HepG2 (cell line): ENCODE data around the gene VPS11. TPM values are rescaled to one million over a fixed set of nuclear protein-coding genes. Genes with fewer than 3 reads are reported as not detected.
A peak's percentile ranks its signal among the peaks of the same experiment; 100 is the strongest.

Experiments used
- FOXJ3 ChIP-seq: sonication (generic); formaldehyde crosslinking; IDR thresholded peaks from 2 replicates; pipeline ENCODE4 v1.4.0; 2020; ENCODE audit warnings: missing genetic modification reagents, mild to moderate bottlenecking, borderline replicate concordance
- MYC ChIP-seq: sonication (generic); formaldehyde crosslinking; IDR thresholded peaks from 2 replicates; pipeline ENCODE4 v1.9.0; 2021; ENCODE audit warnings: missing genetic modification reagents, borderline replicate concordance
- NCOA5 ChIP-seq: sonication (generic); formaldehyde crosslinking; IDR thresholded peaks from 2 replicates; pipeline ENCODE4 v1.4.0; 2020; ENCODE audit warnings: missing genetic modification reagents
- NFKBIZ ChIP-seq: IDR thresholded peaks from 2 replicates; pipeline ENCODE4 v1.6.1; 2018; ENCODE audit warnings: missing genetic modification reagents, missing compliant biosample characterization
- PATZ1 ChIP-seq: sonication (generic); formaldehyde crosslinking; IDR thresholded peaks from 2 replicates; pipeline ENCODE4 v1.4.0; 2020; ENCODE audit warnings: missing genetic modification reagents
- RXRA ChIP-seq: sonication (generic); formaldehyde crosslinking; IDR thresholded peaks from 2 replicates; pipeline ENCODE4 v1.5.1; 2020; ENCODE audit warnings: missing genetic modification reagents
- SNAPC4 ChIP-seq: sonication (generic); formaldehyde crosslinking; IDR thresholded peaks from 2 replicates; pipeline ENCODE4 v1.4.0; 2020; ENCODE audit warnings: mild to moderate bottlenecking, missing genetic modification reagents
- ZNF20 ChIP-seq: sonication (generic); formaldehyde crosslinking; IDR thresholded peaks from 2 replicates; pipeline ENCODE4 v1.4.0; 2020; ENCODE audit warnings: mild to moderate bottlenecking, moderate library complexity, missing genetic modification reagents
- polyA plus RNA-seq, 8 experiments: library from polyadenylated mRNA; depleted of rRNA in 3 of 8; stranded (reverse) in 7 of 8; unstranded in 1 of 8; fragments of >200 nt; fragmentation: Illumina TruSeq in 4 of 8; extraction: Trizol in 4 of 8; gene quantifications; 2 replicates each; pipeline versions ENCODE4 v1.2.1 to v1.2.3, GENCODE V29; 2011 to 2016; ENCODE audit warnings: low read depth in 4 of 8, missing spikeins in 1 of 8, mixed read lengths in 1 of 8; ENCODE audit not compliant: insufficient read depth in 1 of 8
- total RNA-seq, 5 experiments: library from RNA; depleted of rRNA; stranded (reverse); fragments of >200 nt; fragmentation: Illumina TruSeq; extraction: Trizol; gene quantifications; 2 replicates each; pipeline ENCODE4 v1.2.3, GENCODE V29; 2016; ENCODE audit warnings: low read depth in 1 of 5
- TF ChIP-seq, protein P1 (sequence below): sonication (generic); formaldehyde crosslinking; conservative IDR thresholded peaks from 2 replicates; pipeline ENCODE4 v1.5.0; 2020; ENCODE audit warnings: missing genetic modification reagents
- TF ChIP-seq, protein P2 (sequence below): sonication (generic); formaldehyde crosslinking; IDR thresholded peaks from 2 replicates; pipeline ENCODE4 v1.4.0; 2020; ENCODE audit warnings: mild to moderate bottlenecking, missing genetic modification reagents
- TF ChIP-seq, protein P3 (sequence below): sonication (generic); formaldehyde crosslinking; IDR thresholded peaks from 2 replicates; pipeline ENCODE4 v1.4.0; 2020; ENCODE audit warnings: missing genetic modification reagents
- TF ChIP-seq, protein P4 (sequence below): sonication (generic); formaldehyde crosslinking; IDR thresholded peaks from 2 replicates; pipeline ENCODE4 v1.5.0; 2020; ENCODE audit warnings: missing genetic modification reagents

Gene VPS11
- total and polyA plus RNA-seq, 2 of the 13 experiments (the other 11 are each of a cell fraction or from before 2014, with no cell fraction given), result 13.7 to 21.6 TPM

DNA sequence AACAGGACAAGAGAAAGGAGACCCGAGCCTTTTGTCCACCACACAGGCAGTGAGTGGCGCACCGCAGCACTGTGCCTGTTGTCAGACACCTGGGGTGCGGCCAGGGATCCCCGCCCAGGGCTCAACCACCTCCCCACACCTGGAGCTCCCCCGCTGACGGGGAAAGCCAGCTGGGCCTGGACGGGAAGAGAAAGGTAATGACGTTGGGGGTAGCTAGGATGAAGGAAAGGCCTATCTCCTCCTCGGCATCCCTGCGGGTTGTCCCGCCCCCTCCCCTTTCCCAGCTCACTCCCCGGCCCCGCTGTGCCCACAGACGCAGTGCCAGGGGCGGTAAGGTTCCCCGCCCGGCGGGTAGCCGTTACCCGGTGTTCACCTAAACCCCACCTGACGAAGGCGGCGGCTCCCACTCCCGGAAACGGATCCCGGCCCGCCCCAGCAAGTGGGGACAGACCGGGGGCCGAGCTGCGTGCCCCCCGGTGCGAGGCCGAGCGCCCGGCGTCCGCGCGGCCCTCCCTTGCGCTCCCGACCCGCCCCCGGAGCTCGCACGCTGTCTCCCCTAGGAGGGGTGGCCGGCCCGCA lies 11.1 kb upstream of the VPS11 start (continued):
- no peak for TF ChIP-seq SNAPC4 (CRISPR knock-in tag)
- TF ChIP-seq ZNF20 (CRISPR knock-in tag), result 0 out of 2 replicates have a peak, but pooled peaks have one; percentile 37
- TF ChIP-seq, protein P1, sequence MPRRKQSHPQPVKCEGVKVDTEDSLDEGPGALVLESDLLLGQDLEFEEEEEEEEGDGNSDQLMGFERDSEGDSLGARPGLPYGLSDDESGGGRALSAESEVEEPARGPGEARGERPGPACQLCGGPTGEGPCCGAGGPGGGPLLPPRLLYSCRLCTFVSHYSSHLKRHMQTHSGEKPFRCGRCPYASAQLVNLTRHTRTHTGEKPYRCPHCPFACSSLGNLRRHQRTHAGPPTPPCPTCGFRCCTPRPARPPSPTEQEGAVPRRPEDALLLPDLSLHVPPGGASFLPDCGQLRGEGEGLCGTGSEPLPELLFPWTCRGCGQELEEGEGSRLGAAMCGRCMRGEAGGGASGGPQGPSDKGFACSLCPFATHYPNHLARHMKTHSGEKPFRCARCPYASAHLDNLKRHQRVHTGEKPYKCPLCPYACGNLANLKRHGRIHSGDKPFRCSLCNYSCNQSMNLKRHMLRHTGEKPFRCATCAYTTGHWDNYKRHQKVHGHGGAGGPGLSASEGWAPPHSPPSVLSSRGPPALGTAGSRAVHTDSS (CRISPR knock-in tag), result no peak
- no peak for TF ChIP-seq NCOA5 (CRISPR knock-in tag)
- TF ChIP-seq NFKBIZ (CRISPR knock-in tag), result no peak
- no peak for TF ChIP-seq RXRA (CRISPR knock-in tag)
- peak; percentile 27; the same call in 1 of the 2 replicates for TF ChIP-seq PATZ1 (CRISPR knock-in tag)
- TF ChIP-seq FOXJ3 (CRISPR knock-in tag), result no peak
- TF ChIP-seq, protein P2, sequence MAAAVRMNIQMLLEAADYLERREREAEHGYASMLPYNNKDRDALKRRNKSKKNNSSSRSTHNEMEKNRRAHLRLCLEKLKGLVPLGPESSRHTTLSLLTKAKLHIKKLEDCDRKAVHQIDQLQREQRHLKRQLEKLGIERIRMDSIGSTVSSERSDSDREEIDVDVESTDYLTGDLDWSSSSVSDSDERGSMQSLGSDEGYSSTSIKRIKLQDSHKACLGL (CRISPR knock-in tag), result no peak
- TF ChIP-seq, protein P3, sequence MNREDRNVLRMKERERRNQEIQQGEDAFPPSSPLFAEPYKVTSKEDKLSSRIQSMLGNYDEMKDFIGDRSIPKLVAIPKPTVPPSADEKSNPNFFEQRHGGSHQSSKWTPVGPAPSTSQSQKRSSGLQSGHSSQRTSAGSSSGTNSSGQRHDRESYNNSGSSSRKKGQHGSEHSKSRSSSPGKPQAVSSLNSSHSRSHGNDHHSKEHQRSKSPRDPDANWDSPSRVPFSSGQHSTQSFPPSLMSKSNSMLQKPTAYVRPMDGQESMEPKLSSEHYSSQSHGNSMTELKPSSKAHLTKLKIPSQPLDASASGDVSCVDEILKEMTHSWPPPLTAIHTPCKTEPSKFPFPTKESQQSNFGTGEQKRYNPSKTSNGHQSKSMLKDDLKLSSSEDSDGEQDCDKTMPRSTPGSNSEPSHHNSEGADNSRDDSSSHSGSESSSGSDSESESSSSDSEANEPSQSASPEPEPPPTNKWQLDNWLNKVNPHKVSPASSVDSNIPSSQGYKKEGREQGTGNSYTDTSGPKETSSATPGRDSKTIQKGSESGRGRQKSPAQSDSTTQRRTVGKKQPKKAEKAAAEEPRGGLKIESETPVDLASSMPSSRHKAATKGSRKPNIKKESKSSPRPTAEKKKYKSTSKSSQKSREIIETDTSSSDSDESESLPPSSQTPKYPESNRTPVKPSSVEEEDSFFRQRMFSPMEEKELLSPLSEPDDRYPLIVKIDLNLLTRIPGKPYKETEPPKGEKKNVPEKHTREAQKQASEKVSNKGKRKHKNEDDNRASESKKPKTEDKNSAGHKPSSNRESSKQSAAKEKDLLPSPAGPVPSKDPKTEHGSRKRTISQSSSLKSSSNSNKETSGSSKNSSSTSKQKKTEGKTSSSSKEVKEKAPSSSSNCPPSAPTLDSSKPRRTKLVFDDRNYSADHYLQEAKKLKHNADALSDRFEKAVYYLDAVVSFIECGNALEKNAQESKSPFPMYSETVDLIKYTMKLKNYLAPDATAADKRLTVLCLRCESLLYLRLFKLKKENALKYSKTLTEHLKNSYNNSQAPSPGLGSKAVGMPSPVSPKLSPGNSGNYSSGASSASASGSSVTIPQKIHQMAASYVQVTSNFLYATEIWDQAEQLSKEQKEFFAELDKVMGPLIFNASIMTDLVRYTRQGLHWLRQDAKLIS (CRISPR knock-in tag), result no peak
- peak; percentile 9; the same call in 1 of the 2 replicates for TF ChIP-seq MYC (CRISPR knock-in tag)
- TF ChIP-seq, protein P4, sequence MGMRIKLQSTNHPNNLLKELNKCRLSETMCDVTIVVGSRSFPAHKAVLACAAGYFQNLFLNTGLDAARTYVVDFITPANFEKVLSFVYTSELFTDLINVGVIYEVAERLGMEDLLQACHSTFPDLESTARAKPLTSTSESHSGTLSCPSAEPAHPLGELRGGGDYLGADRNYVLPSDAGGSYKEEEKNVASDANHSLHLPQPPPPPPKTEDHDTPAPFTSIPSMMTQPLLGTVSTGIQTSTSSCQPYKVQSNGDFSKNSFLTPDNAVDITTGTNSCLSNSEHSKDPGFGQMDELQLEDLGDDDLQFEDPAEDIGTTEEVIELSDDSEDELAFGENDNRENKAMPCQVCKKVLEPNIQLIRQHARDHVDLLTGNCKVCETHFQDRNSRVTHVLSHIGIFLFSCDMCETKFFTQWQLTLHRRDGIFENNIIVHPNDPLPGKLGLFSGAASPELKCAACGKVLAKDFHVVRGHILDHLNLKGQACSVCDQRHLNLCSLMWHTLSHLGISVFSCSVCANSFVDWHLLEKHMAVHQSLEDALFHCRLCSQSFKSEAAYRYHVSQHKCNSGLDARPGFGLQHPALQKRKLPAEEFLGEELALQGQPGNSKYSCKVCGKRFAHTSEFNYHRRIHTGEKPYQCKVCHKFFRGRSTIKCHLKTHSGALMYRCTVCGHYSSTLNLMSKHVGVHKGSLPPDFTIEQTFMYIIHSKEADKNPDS (CRISPR knock-in tag), result no peak
